Upper lobe of left lung (tissue), 4 donors: ENCODE results near the gene NHSL2.

ENCODE experiments used
- EP300 ChIP-seq, 4 donors: sonication (generic); formaldehyde crosslinking; IDR thresholded peaks; one replicate each; pipeline ENCODE4 v1.5.1; 2017; ENCODE audit warnings: antibody characterized with exemption in 4 of 4, control low read depth in 2 of 4
- POLR2A ChIP-seq, 4 donors: fragments of 450-650 bp; IDR thresholded peaks; one replicate each; pipeline ENCODE4 v1.5.1; 2016 to 2017; ENCODE audit warnings: antibody characterized with exemption in 4 of 4, mild to moderate bottlenecking in 2 of 4
- POLR2AphosphoS5 ChIP-seq, 2 donors: sonication (generic); formaldehyde crosslinking; IDR thresholded peaks; one replicate each; pipeline ENCODE4 v1.5.1; 2017; ENCODE audit warnings: antibody characterized with exemption in 2 of 2
- TF ChIP-seq, protein P1 (sequence below), 6 experiments: fragments of 450-650 bp in 4 of 6; fragments of 200-600 bp in 2 of 6; sonication (generic) in 2 of 6; IDR thresholded peaks; one replicate each; pipeline ENCODE4 v1.5.1; 2016 to 2019; ENCODE audit warnings: antibody characterized with exemption in 6 of 6

GRCh38 chrX:71936632-71937031 is 26.0 kb downstream of the NHSL2 start:
- TF ChIP-seq POLR2AphosphoS5 (IDR thresholded peaks at IDR 0.05) (no peak), POLR2A (IDR thresholded peaks at IDR 0.05) (no peak), EP300 (IDR thresholded peaks at IDR 0.05) (no peak)
- TF ChIP-seq, protein P1, sequence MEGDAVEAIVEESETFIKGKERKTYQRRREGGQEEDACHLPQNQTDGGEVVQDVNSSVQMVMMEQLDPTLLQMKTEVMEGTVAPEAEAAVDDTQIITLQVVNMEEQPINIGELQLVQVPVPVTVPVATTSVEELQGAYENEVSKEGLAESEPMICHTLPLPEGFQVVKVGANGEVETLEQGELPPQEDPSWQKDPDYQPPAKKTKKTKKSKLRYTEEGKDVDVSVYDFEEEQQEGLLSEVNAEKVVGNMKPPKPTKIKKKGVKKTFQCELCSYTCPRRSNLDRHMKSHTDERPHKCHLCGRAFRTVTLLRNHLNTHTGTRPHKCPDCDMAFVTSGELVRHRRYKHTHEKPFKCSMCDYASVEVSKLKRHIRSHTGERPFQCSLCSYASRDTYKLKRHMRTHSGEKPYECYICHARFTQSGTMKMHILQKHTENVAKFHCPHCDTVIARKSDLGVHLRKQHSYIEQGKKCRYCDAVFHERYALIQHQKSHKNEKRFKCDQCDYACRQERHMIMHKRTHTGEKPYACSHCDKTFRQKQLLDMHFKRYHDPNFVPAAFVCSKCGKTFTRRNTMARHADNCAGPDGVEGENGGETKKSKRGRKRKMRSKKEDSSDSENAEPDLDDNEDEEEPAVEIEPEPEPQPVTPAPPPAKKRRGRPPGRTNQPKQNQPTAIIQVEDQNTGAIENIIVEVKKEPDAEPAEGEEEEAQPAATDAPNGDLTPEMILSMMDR (IDR thresholded peaks at IDR 0.05), result no peak
